ENCODE measurements around the gene SUN2.

The SUN2 gene

DNA sequence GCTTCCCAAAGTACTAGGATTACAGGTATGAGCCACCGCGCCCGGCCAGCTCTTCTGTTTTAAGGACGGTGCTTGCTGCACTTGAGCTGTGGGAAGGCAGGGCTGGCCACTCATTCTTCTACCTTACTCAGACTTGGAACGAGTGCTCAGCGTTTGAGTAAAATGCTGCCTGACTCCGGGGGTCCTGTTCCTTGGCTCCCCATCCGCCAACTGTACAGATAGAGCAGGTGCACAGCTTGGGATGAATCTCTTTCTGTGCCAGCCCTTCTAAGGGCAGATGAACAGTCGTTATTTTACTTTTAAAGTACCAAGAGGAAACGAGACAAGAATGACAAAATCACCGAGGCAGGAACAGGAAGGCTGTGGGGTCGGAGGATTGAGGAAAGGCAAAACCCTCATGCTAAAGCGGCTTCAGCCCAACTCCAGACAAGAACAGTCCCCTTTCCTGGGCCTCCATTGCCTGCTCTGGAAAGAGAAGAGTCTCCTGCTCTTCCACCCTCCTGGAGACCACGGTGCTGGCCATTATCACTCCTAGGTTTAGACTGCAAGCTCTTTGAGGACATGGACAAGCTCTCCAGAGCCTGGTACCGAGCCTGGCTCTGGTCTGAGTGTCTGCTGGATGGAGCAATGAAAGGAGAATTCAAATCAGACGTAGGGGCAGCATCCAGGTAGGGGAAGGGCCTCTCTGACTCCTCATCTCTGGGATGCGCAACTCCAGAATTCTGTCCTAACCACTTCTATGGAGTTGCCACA lies 1.1 kb upstream of the SUN2 start:
- peaks cover 51% of the 10 kb centered on the region in 2 experiments for H3K4me1 ChIP-seq (ENCODE audit: control insufficient read depth in 1 of 2, insufficient read depth in 1 of 2, low read depth in 1 of 2, low read length in 1 of 2)
- H3K27me3 ChIP-seq, result no peaks in the 10 kb centered on the region
- H3K27ac ChIP-seq, result peak overlapping the region; percentile 99
- peaks cover 7% of the 10 kb centered on the region for H3K36me3 ChIP-seq
- H3K4me3 ChIP-seq (ENCODE audit: low read depth in 1 of 2, low read length in 1 of 2), result peak overlapping the region; percentile 84 to 89
- no peaks in the 10 kb centered on the region for H3K9me3 ChIP-seq
- TF ChIP-seq, protein P1, sequence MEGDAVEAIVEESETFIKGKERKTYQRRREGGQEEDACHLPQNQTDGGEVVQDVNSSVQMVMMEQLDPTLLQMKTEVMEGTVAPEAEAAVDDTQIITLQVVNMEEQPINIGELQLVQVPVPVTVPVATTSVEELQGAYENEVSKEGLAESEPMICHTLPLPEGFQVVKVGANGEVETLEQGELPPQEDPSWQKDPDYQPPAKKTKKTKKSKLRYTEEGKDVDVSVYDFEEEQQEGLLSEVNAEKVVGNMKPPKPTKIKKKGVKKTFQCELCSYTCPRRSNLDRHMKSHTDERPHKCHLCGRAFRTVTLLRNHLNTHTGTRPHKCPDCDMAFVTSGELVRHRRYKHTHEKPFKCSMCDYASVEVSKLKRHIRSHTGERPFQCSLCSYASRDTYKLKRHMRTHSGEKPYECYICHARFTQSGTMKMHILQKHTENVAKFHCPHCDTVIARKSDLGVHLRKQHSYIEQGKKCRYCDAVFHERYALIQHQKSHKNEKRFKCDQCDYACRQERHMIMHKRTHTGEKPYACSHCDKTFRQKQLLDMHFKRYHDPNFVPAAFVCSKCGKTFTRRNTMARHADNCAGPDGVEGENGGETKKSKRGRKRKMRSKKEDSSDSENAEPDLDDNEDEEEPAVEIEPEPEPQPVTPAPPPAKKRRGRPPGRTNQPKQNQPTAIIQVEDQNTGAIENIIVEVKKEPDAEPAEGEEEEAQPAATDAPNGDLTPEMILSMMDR (IDR thresholded peaks at IDR 0.05), result no peak

DNA sequence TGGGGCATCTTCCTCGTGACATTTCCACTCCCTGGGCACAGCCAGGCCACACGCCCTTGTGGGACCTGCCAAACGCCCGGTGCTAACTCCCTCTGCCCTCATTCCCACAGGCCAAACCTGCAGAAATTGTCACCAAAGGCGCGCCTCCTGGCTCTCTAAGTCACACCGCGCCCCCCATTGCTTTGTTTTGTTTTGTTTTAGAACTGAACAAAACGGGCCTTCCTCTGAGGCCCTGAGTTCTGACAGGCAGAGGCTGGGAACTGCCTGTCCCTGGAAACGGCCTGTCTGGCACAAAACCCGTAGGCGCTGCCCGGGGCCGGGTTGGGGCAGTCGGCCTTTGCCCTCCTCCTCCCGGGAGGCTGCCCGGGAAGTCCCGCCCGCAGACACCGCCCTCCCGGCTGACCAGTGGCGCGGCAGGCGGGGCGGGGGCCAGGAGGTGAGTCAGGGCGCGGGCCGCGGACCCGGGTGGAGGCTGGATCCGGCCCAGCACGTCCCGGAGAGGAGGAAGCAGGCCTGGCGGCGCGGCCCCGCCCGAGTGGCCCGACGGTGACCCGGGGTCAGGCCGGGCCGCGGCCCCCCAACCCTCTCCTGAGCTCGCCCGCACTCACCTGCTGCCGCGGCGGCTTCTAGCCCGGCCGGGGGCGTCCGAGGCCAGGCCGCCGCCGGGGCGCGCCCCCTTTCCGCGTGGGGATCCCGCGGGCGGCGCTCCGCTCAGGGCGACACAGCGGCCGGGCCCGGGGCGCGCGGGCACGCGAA lies 465 bp downstream of the SUN2 start:
- Histone ChIP-seq H3K4me1 (ENCODE audit: control insufficient read depth in 1 of 2, insufficient read depth in 1 of 2, low read depth in 1 of 2, low read length in 1 of 2) (peaks cover 66 to 67% of the 10 kb centered on the region in 2 experiments), H3K9me3 (no peaks in the 10 kb centered on the region), H3K36me3 (peaks cover 21% of the 10 kb centered on the region), H3K27ac (peak overlapping the region; percentile 99), H3K4me3 (ENCODE audit: low read depth in 1 of 2, low read length in 1 of 2) (peak overlapping the region; percentile 84 to 89), H3K27me3 (no peaks in the 10 kb centered on the region)
- TF ChIP-seq, protein P1 (IDR thresholded peaks at IDR 0.05), result peak; percentile 33

DNA sequence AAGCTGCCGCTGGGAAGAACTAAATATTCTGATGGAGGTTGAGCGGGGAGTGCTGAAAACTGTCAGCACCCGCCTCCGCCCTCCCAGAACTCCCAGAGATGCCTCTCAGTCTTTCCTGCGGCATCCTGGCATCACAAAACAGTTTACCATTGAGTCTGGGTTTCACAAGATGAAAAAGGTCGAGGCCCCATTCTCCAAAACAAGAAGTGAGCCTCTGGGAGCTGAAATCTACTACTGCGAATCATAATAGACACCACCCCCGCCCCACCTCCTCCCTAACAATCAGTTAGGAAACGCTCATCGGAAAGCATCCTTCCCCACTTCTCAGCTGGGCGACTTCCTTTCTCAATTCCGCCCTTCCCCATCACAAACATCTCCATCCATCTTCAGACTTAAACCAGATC lies 1.0 kb downstream of the SUN2 start:
- H3K27ac ChIP-seq, result peak overlapping the region; percentile 99
- H3K4me1 ChIP-seq (ENCODE audit: control insufficient read depth in 1 of 2, insufficient read depth in 1 of 2, low read depth in 1 of 2, low read length in 1 of 2), result peaks cover 67 to 69% of the 10 kb centered on the region in 2 experiments
- TF ChIP-seq, protein P1 (IDR thresholded peaks at IDR 0.05), result no peak
- no peaks in the 10 kb centered on the region for H3K9me3 ChIP-seq
- peak overlapping the region; percentile 84 to 89 for H3K4me3 ChIP-seq (ENCODE audit: low read depth in 1 of 2, low read length in 1 of 2)
- H3K36me3 ChIP-seq, result peaks cover 26% of the 10 kb centered on the region
- no peaks in the 10 kb centered on the region for H3K27me3 ChIP-seq

DNA sequence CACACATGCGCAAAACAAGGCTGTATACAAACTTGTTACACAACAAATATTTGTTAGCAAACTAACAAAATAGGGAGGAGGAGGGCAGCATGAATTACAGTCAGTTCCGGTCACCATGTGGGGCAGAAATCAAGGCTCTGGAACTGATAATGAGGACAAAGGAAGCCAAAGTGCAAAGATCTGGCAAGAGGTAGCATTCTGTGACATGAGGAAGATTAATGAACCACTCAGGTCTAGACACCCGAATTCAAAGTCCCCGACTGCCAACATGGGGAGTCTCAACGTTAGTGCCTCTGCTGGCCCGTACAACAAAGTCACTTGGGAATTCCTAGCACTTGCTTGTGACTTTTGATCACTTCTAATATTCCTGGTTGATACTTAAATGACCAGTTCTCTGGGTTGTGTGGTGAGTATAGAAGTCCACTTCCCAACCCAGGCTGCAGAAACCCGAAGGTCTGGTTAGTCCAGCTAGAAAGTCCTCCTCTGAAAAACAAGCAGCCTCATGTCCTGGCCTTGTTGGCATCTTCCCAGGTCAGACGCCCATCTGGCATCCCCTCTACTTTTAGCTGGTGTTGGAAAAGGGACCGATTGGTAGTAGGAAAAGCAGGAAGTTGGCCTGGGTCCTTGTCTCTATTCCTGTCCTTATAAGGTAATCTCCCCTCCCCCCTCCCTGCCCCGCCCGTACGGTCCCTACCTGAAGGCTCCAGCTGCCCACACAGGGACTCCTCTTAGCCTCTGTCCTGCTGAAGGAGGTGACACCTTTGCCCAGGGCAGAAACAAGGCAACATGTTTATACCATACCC lies 1.6 kb downstream of the SUN2 start:
- H3K9me3 ChIP-seq, result no peaks in the 10 kb centered on the region
- peaks cover 32% of the 10 kb centered on the region for H3K36me3 ChIP-seq
- H3K4me1 ChIP-seq (ENCODE audit: control insufficient read depth in 1 of 2, insufficient read depth in 1 of 2, low read depth in 1 of 2, low read length in 1 of 2), result peaks cover 67 to 69% of the 10 kb centered on the region in 2 experiments
- H3K4me3 ChIP-seq (ENCODE audit: low read depth in 1 of 2, low read length in 1 of 2), result peak overlapping the region; percentile 84 to 89
- TF ChIP-seq, protein P1 (IDR thresholded peaks at IDR 0.05), result no peak
- H3K27ac ChIP-seq, result peak overlapping the region; percentile 99
- H3K27me3 ChIP-seq, result no peaks in the 10 kb centered on the region
